ENCODE results near the gene CATSPERD.
"Not testable (repeated sequence)": the region's sequence is repeated elsewhere in the genome, so short reads cannot be mapped to it uniquely, and the experiment has no call there.

GRCh38 chr19:5702053-5702410 lies 18.4 kb upstream of the CATSPERD start:
- not testable (repeated sequence) for TF ChIP-seq CTCF (IDR thresholded peaks at IDR 0.05 in 4 of 5, conservative IDR thresholded peaks at IDR 0.05 in 1 of 5); POLR2A (IDR thresholded peaks at IDR 0.05)
